ENCODE results near the gene EPS8L3.
A peak's percentile ranks its signal among the peaks of the same experiment; 100 is the strongest.
"Not testable (repeated sequence)": the region's sequence is repeated elsewhere in the genome, so short reads cannot be mapped to it uniquely, and the experiment has no call there.

EPS8L3 gene

DNA sequence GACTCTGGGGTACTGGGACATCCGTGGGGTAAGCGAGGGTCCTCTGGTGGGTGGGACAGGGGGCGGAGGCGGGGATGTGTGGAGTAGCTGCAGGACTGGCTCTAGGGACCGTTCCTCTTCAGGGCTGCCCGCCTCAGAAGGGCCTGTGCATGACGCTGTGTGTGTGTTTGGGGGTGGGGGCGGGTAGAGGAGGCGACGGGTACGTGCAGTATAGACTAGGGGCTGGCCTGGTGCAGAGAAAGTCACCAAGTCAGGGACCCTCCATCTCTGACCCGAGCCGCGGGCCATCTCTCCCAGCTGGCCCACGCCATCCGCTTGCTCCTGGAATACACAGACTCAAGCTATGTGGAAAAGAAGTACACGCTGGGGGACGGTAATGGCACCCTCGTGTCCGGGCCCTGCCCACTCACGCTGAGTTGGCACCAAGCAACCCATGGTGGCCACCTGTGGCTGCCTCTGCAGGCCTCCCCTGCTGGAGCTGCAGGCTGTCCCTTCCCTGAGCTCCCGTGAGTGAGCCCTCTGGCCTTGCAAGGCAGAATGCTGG, 51.3 kb downstream of the EPS8L3 start:
- TF ChIP-seq, protein P1, sequence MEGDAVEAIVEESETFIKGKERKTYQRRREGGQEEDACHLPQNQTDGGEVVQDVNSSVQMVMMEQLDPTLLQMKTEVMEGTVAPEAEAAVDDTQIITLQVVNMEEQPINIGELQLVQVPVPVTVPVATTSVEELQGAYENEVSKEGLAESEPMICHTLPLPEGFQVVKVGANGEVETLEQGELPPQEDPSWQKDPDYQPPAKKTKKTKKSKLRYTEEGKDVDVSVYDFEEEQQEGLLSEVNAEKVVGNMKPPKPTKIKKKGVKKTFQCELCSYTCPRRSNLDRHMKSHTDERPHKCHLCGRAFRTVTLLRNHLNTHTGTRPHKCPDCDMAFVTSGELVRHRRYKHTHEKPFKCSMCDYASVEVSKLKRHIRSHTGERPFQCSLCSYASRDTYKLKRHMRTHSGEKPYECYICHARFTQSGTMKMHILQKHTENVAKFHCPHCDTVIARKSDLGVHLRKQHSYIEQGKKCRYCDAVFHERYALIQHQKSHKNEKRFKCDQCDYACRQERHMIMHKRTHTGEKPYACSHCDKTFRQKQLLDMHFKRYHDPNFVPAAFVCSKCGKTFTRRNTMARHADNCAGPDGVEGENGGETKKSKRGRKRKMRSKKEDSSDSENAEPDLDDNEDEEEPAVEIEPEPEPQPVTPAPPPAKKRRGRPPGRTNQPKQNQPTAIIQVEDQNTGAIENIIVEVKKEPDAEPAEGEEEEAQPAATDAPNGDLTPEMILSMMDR (IDR thresholded peaks at IDR 0.05; ENCODE audit: low read depth, low read length, missing control alignments), result no peak
- in situ Hi-C loops (cut with HindIII; ENCODE audit: low pct_ligation_motif_present, low sequenced_read_pairs), result no loop called here
- Histone ChIP-seq H3K27ac (no peak overlapping the region), H3K4me3 (ENCODE audit: low read depth, low read length) (peak overlapping the region; percentile 40), H3K27me3 (replicated peaks) (no peaks in the 10 kb centered on the region), H3K36me3 (replicated peaks) (no peaks in the 10 kb centered on the region)
- DNase-seq, result no peak

- in situ Hi-C loops (cut with HindIII; ENCODE audit: low pct_ligation_motif_present, low sequenced_read_pairs); DNase-seq; H3K27ac ChIP-seq; H3K36me3 ChIP-seq (replicated peaks); H3K27me3 ChIP-seq (replicated peaks): not testable (repeated sequence)
- H3K4me3 ChIP-seq (ENCODE audit: low read depth, low read length), result peak within 1 kb of the TSS; percentile 40
Measured at GRCh38 chr1:109711593-109712320, 52.0 kb downstream of the EPS8L3 start, which contains the start of gene GSTM5. TSS of gene GSTM5 (plus strand) at chr1:109712251. CDS start at chr1:109712313, 62 bp downstream.

DNA sequence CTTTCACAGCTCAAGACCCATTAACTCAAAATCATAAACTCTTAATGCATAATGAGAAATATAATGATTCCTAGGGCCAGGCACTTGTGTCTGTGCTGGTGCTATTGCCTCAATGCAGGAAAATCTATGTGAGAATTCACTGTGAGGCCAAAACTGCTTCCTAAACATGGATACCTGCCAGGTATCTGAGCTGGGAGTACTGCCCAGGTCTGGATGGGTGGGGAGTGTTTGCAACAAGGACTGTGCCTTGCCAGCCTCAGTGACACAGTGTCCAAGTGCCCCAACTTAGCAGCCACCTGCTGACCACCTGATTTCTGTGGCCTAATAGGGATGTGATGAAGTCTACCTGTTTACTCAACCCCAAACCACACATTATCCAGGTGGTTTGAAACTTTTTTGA, 53.9 kb downstream of the EPS8L3 start:
- H3K27ac ChIP-seq; H3K4me3 ChIP-seq (ENCODE audit: low read depth, low read length); H3K36me3 ChIP-seq (replicated peaks); DNase-seq; in situ Hi-C loops (cut with HindIII; ENCODE audit: low pct_ligation_motif_present, low sequenced_read_pairs); H3K27me3 ChIP-seq (replicated peaks): not testable (repeated sequence)

- in situ Hi-C loops (cut with HindIII; ENCODE audit: low pct_ligation_motif_present, low sequenced_read_pairs); DNase-seq; H3K27ac ChIP-seq; H3K27me3 ChIP-seq (replicated peaks); H3K4me3 ChIP-seq (ENCODE audit: low read depth, low read length); H3K36me3 ChIP-seq (replicated peaks): not testable (repeated sequence)
Measured at GRCh38 chr1:109708949-109709348, 54.8 kb downstream of the EPS8L3 start.

GRCh38 chr1:109705411-109705810, 58.3 kb downstream of the EPS8L3 start:
- TF ChIP-seq, protein P1 (IDR thresholded peaks at IDR 0.05; ENCODE audit: low read depth, low read length, missing control alignments), result no peak
- no peak overlapping the region for H3K4me3 ChIP-seq (ENCODE audit: low read depth, low read length)
- no peaks in the 10 kb centered on the region for H3K36me3 ChIP-seq (replicated peaks)
- H3K27me3 ChIP-seq (replicated peaks), result no peaks in the 10 kb centered on the region
- in situ Hi-C loops (cut with HindIII; ENCODE audit: low pct_ligation_motif_present, low sequenced_read_pairs), result no loop called here
- H3K27ac ChIP-seq, result no peak overlapping the region
- DNase-seq, result no peak

- no peaks in the 10 kb centered on the region for H3K27me3 ChIP-seq (replicated peaks)
- in situ Hi-C loops (cut with HindIII; ENCODE audit: low pct_ligation_motif_present, low sequenced_read_pairs), result no loop called here
- DNase-seq, result no peak
- no peaks in the 10 kb centered on the region for H3K36me3 ChIP-seq (replicated peaks)
- H3K27ac ChIP-seq, result no peak overlapping the region
- TF ChIP-seq, protein P1 (IDR thresholded peaks at IDR 0.05; ENCODE audit: low read depth, low read length, missing control alignments), result peak; percentile 9
- H3K4me3 ChIP-seq (ENCODE audit: low read depth, low read length), result no peak overlapping the region
Measured at GRCh38 chr1:109704173-109704572, 59.5 kb downstream of the EPS8L3 start.

GRCh38 chr1:109702940-109703339, 60.8 kb downstream of the EPS8L3 start:
- H3K27ac ChIP-seq; in situ Hi-C loops (cut with HindIII; ENCODE audit: low pct_ligation_motif_present, low sequenced_read_pairs): not testable (repeated sequence)

More at GRCh38 chr1:109702940-109703339, 60.8 kb downstream of the EPS8L3 start:
- not testable (repeated sequence) for H3K4me3 ChIP-seq (ENCODE audit: low read depth, low read length); H3K36me3 ChIP-seq (replicated peaks); H3K27me3 ChIP-seq (replicated peaks); DNase-seq

Measured in brain microvascular endothelial cell (primary cell).